GM23248 (cell line): Measurements from ENCODE around the gene PRRT4. TPM values are rescaled to one million over a fixed set of nuclear protein-coding genes. Genes with fewer than 3 reads are reported as not detected.

Experiments
- DNase-seq: peaks from one replicate; pipeline ENCODE4 v3.0.0-alpha.2; 2015
- H2AFZ ChIP-seq: fragments of 200-600 bp; sonication (generic); 2 replicates; pipeline ENCODE4 v1.6.1; 2016; ENCODE audit warnings: antibody characterized with exemption
- H3F3A ChIP-seq: fragments of 200-600 bp; sonication (generic); 2 replicates; pipeline ENCODE4 v1.6.1; 2016; ENCODE audit warnings: mild to moderate bottlenecking, antibody characterized with exemption, mixed run types; ENCODE audit not compliant: insufficient read depth
- H3K27ac ChIP-seq: fragments of 200-600 bp; sonication (generic); 2 replicates; pipeline ENCODE4 v1.5.1; 2016; ENCODE audit warnings: mild to moderate bottlenecking
- H3K27me3 ChIP-seq: fragments of 200-600 bp; sonication (generic); replicated peaks from 2 replicates; pipeline ENCODE4 v1.6.1; 2016; ENCODE audit warnings: mild to moderate bottlenecking; ENCODE audit not compliant: insufficient read depth
- H3K36me3 ChIP-seq: fragments of 200-600 bp; sonication (generic); 2 replicates; pipeline ENCODE4 v1.6.1; 2016; ENCODE audit warnings: low read depth, mild to moderate bottlenecking
- H3K4me1 ChIP-seq: fragments of 200-600 bp; sonication (generic); 2 replicates; pipeline ENCODE4 v1.6.1; 2016; ENCODE audit warnings: mild to moderate bottlenecking; ENCODE audit not compliant: insufficient read depth
- H3K4me2 ChIP-seq: fragments of 200-600 bp; sonication (generic); one replicate; pipeline ENCODE4 v1.6.1; 2016; ENCODE audit warnings: mild to moderate bottlenecking; ENCODE audit not compliant: unreplicated experiment
- H3K4me3 ChIP-seq: fragments of 200-600 bp; sonication (generic); 2 replicates; pipeline ENCODE4 v1.5.1; 2016; ENCODE audit warnings: mild to moderate bottlenecking
- H3K79me2 ChIP-seq: fragments of 200-600 bp; sonication (generic); 2 replicates; pipeline ENCODE4 v1.6.1; 2016; ENCODE audit warnings: mild to moderate bottlenecking; ENCODE audit not compliant: insufficient read depth
- H3K9ac ChIP-seq: fragments of 200-600 bp; sonication (generic); 2 replicates; pipeline ENCODE4 v1.6.1; 2016; ENCODE audit warnings: mild to moderate bottlenecking
- H3K9me2 ChIP-seq: fragments of 200-600 bp; sonication (generic); 2 replicates; pipeline ENCODE4 v1.6.1; 2016; ENCODE audit warnings: mixed run types, mild to moderate bottlenecking, moderate library complexity; ENCODE audit not compliant: insufficient read depth
- H3K9me3 ChIP-seq: fragments of 200-600 bp; sonication (generic); one replicate; pipeline ENCODE4 v1.6.1; 2017; ENCODE audit warnings: low read depth
- H4K20me1 ChIP-seq: fragments of 200-600 bp; sonication (generic); 2 replicates; pipeline ENCODE4 v1.6.0; 2016; ENCODE audit not compliant: insufficient read depth
- EZH2 ChIP-seq: fragments of 200-600 bp; sonication (generic); IDR thresholded peaks from 2 replicates; pipeline ENCODE4 v1.6.1; 2018; ENCODE audit warnings: antibody characterized with exemption, mild to moderate bottlenecking; ENCODE audit not compliant: insufficient read depth, poor library complexity, severe bottlenecking
- EZH2phosphoT487 ChIP-seq: fragments of 200-600 bp; sonication (generic); IDR thresholded peaks from 2 replicates; pipeline ENCODE4 v1.6.1; 2018; ENCODE audit warnings: antibody characterized with exemption, moderate library complexity, mild to moderate bottlenecking, low read depth; ENCODE audit not compliant: insufficient read depth
- WGBS, 2 experiments: methylation state at CpG; one replicate each; pipeline ENCODE4 v1.1.6; 2015 to 2017; ENCODE audit warnings: low lambda C conversion rate in 2 of 2, low coverage in 1 of 2; ENCODE audit errors: missing lambda C conversion rate in 2 of 2; 5-methylcytosine and 5-hydroxymethylcytosine counted together
- in situ Hi-C: fragments of 300-500 bp; cut with MboI; formaldehyde crosslinking; loops from 2 replicates; pipeline ENCODE4 v1.15.0; 2020
- polyA plus RNA-seq: library from polyadenylated mRNA; unstranded; fragments of >200 nt; fragmentation: Nextera tagmentation; extraction: Ambion mirVana; gene quantifications from 2 replicates; pipeline ENCODE4 v1.2.1, GENCODE V29; 2016
- total RNA-seq: library from RNA; depleted of rRNA; stranded (reverse); fragments of >200 nt; shearing (Covaris generic); gene quantifications from 2 replicates; pipeline ENCODE4 v1.2.3, GENCODE V29; 2014

PRRT4 gene
- total and polyA plus RNA-seq, 2 experiments from 2014 or later, result not detected

- in situ Hi-C loops, result no loop called here
- no peak overlapping the region for H3K27ac ChIP-seq
Observed at GRCh38 chr7:128357217-128357613, 4.3 kb downstream of the PRRT4 start.

GRCh38 chr7:128356546-128357216 lies 4.8 kb downstream of the PRRT4 start:
- WGBS, 2 experiments, result 71 to 86% methylated on average over 2 of the region's 2 CpGs
- Histone ChIP-seq H3K79me2 (no peaks in the 10 kb centered on the region), H3K4me1 (no peaks in the 10 kb centered on the region), H3K4me2 (no peak overlapping the region), H4K20me1 (no peaks in the 10 kb centered on the region), H3K9me2 (no peaks in the 10 kb centered on the region), H3K36me3 (no peaks in the 10 kb centered on the region), H3F3A (no peaks in the 10 kb centered on the region), H3K4me3 (no peak overlapping the region), H2AFZ (no peak overlapping the region), H3K27me3 (peaks cover 52% of the 10 kb centered on the region), H3K9ac (no peak overlapping the region), H3K9me3 (no peaks in the 10 kb centered on the region), H3K27ac (no peak overlapping the region)
- TF ChIP-seq EZH2phosphoT487 (no peak), EZH2 (no peak)
- no peak for DNase-seq
- in situ Hi-C loops, result no loop called here

More at GRCh38 chr7:128357217-128357613, 4.3 kb downstream of the PRRT4 start:
- Histone ChIP-seq H3K27me3 (peaks cover 52% of the 10 kb centered on the region), H3K4me1 (no peaks in the 10 kb centered on the region), H3K9me2 (no peaks in the 10 kb centered on the region), H3K9ac (no peak overlapping the region), H3K36me3 (no peaks in the 10 kb centered on the region), H3K4me3 (no peak overlapping the region), H2AFZ (no peak overlapping the region), H3K79me2 (no peaks in the 10 kb centered on the region), H3K9me3 (no peaks in the 10 kb centered on the region), H3K4me2 (no peak overlapping the region), H4K20me1 (no peaks in the 10 kb centered on the region), H3F3A (0 out of 2 replicates have a peak, but pooled peaks cover 3% of the 10 kb centered on the region)
- TF ChIP-seq EZH2phosphoT487, result no peak
- TF ChIP-seq EZH2, result no peak
- no peak for DNase-seq
- WGBS, 2 experiments, result 71 to 85% methylated on average over 6 of the region's 6 CpGs

DNA sequence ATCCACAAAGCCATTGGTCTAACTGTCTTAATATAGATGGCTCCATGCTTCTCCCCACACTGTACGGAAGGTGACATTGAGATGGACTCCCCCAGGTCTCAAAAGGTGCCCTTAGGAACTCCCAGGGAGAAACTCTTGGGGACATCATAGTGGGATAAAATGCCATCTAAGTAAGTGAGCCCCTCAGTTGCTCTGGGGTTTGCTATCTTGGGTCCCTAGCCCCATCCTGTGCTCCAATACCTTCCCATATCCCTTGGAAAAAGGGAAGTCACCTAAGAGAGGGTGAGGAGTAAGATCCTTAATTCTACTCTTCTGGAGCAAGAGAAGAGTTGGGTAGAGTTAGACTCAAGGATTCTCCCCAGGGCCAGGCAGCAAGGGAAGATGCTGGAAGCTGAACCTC lies 7.9 kb downstream of the PRRT4 start:
- Histone ChIP-seq H3F3A (no peaks in the 10 kb centered on the region), H3K9me3 (no peaks in the 10 kb centered on the region), H4K20me1 (no peaks in the 10 kb centered on the region), H3K4me2 (no peak overlapping the region), H3K79me2 (no peaks in the 10 kb centered on the region), H3K27ac (no peak overlapping the region), H3K9me2 (no peaks in the 10 kb centered on the region), H2AFZ (no peak overlapping the region), H3K4me3 (no peak overlapping the region), H3K4me1 (no peaks in the 10 kb centered on the region), H3K9ac (no peak overlapping the region), H3K36me3 (no peaks in the 10 kb centered on the region), H3K27me3 (peaks cover 61% of the 10 kb centered on the region)
- in situ Hi-C loops, result no loop called here
- 91 to 100% methylated on average over 1 of the region's 1 CpG for WGBS, 2 experiments
- no peak for TF ChIP-seq EZH2
- no peak for TF ChIP-seq EZH2phosphoT487
- DNase-seq, result no peak

DNA sequence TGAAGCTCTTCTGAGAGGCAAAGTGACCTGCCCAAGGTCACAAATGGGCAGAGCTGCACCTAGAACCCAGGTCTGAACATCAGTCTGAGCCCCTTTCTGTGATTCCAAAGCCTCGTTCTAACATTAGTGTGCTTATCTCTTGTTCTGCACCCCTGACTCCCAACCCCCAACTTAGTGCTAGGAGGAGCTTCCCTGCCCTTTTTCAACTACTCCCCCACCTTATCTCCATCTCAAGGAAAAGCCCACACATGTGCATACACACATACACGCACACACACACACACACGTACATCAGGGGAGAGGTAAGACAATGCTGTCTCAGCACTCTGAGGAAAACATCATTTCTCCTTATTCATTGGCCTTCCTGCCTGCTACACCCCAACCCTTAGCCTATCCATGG lies 8.3 kb downstream of the PRRT4 start:
- H3K79me2 ChIP-seq, result no peaks in the 10 kb centered on the region
- H4K20me1 ChIP-seq, result no peaks in the 10 kb centered on the region
- 85 to 94% methylated on average over 3 of the region's 3 CpGs for WGBS, 2 experiments
- H3K4me1 ChIP-seq, result no peaks in the 10 kb centered on the region
- no peak overlapping the region for H3K4me2 ChIP-seq
- no peak for TF ChIP-seq EZH2phosphoT487
- no peak for TF ChIP-seq EZH2
- in situ Hi-C loops, result no loop called here
- H3K9me2 ChIP-seq, result no peaks in the 10 kb centered on the region
- no peaks in the 10 kb centered on the region for H3F3A ChIP-seq
- no peak for DNase-seq
- H3K27ac ChIP-seq, result no peak overlapping the region
- no peak overlapping the region for H3K4me3 ChIP-seq
- no peaks in the 10 kb centered on the region for H3K9me3 ChIP-seq
- H2AFZ ChIP-seq, result no peak overlapping the region
- no peaks in the 10 kb centered on the region for H3K36me3 ChIP-seq
- peaks cover 61% of the 10 kb centered on the region for H3K27me3 ChIP-seq
- H3K9ac ChIP-seq, result no peak overlapping the region

- DNase-seq, result no peak
- no peak overlapping the region for H2AFZ ChIP-seq
- H3K79me2 ChIP-seq, result no peaks in the 10 kb centered on the region
- no peaks in the 10 kb centered on the region for H3K9me2 ChIP-seq
- in situ Hi-C loops, result no loop called here
- no peak overlapping the region for H3K9ac ChIP-seq
- no peaks in the 10 kb centered on the region for H3K4me1 ChIP-seq
- no peaks in the 10 kb centered on the region for H4K20me1 ChIP-seq
- 85 to 86% methylated on average over 7 to 8 of the region's 8 CpGs for WGBS, 2 experiments
- H3K27me3 ChIP-seq, result peaks cover 62% of the 10 kb centered on the region
- no peaks in the 10 kb centered on the region for H3K9me3 ChIP-seq
- H3K4me3 ChIP-seq, result no peak overlapping the region
- no peak overlapping the region for H3K27ac ChIP-seq
- no peak overlapping the region for H3K4me2 ChIP-seq
- TF ChIP-seq EZH2 (no peak), EZH2phosphoT487 (no peak)
- H3F3A ChIP-seq, result no peaks in the 10 kb centered on the region
- no peaks in the 10 kb centered on the region for H3K36me3 ChIP-seq
Observed at GRCh38 chr7:128352636-128353035, 8.9 kb downstream of the PRRT4 start.
